KOPT-K1 (cell line): ENCODE results near the gene TMOD1.

ENCODE experiments used
- H3K27ac ChIP-seq: fragments of 200-600 bp; sonication (generic); 2 replicates; pipeline ENCODE4 v1.5.1; 2016; ENCODE audit warnings: antibody characterized with exemption, mild to moderate bottlenecking, low read depth, low read length; ENCODE audit not compliant: poor library complexity, severe bottlenecking
- H3K36me3 ChIP-seq: fragments of 200-600 bp; sonication (generic); 2 replicates; pipeline ENCODE4 v1.5.1; 2017; ENCODE audit warnings: antibody characterized with exemption, mild to moderate bottlenecking, low read length, moderate library complexity; ENCODE audit not compliant: insufficient read depth
- H3K9me3 ChIP-seq: fragments of 200-600 bp; sonication (generic); 2 replicates; pipeline ENCODE4 v1.5.1; 2017; ENCODE audit warnings: antibody characterized with exemption, low read length, mild to moderate bottlenecking; ENCODE audit not compliant: insufficient read depth, poor library complexity, severe bottlenecking

Gene TMOD1

DNA sequence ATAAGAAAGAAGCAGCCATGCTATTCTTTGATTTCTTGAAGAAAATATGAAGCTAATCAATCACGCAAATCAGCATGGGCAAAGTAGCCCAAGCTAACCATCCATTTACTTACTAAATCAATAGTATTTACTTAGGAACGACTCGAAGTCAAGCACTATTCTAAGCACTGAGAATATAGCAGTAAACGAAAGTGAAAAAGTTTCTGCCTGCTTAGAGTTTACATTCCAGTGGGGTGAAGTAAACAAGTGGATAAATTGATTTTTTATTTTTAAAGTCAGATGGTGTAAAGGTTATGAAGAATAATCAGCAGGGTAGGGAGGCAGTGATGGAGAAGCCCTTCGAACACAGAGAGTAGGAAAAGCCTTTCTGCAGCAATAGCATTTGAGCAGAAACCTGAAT, 126.2 kb downstream of the TMOD1 start:
- no peaks in the 10 kb centered on the region for H3K9me3 ChIP-seq
- no peak overlapping the region for H3K27ac ChIP-seq
- H3K36me3 ChIP-seq = peaks cover 45% of the 10 kb centered on the region

DNA sequence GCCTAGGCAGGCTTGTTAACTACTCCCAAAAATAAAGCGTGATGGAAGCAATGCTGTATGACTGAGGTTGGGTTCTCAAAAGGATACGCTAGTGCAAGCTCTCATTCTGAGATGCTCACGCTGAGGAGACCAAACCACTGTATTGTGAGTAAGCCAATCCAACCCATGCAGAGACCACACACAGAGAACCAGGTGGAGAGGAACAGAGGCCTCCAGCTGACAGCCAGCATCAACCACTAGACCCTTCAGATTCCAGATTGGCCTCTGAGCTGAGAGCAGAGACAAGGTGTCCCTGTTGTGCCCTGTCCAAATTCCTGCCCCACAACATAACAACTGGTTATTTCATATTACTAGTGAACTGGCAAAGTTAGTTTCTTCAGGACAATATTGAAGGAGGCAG, 127.2 kb downstream of the TMOD1 start:
- Histone ChIP-seq H3K9me3 (no peaks in the 10 kb centered on the region), H3K36me3 (peaks cover 36% of the 10 kb centered on the region), H3K27ac (no peak overlapping the region)

- no peak overlapping the region for H3K27ac ChIP-seq
- peaks cover 31% of the 10 kb centered on the region for H3K36me3 ChIP-seq
Observed at GRCh38 chr9:97629156-97629555, 127.7 kb downstream of the TMOD1 start.

GRCh38 chr9:97630591-97630990, 129.1 kb downstream of the TMOD1 start:
- Histone ChIP-seq H3K9me3 (no peaks in the 10 kb centered on the region), H3K36me3 (peaks cover 19% of the 10 kb centered on the region), H3K27ac (no peak overlapping the region)

More at GRCh38 chr9:97629156-97629555, 127.7 kb downstream of the TMOD1 start:
- no peaks in the 10 kb centered on the region for H3K9me3 ChIP-seq

DNA sequence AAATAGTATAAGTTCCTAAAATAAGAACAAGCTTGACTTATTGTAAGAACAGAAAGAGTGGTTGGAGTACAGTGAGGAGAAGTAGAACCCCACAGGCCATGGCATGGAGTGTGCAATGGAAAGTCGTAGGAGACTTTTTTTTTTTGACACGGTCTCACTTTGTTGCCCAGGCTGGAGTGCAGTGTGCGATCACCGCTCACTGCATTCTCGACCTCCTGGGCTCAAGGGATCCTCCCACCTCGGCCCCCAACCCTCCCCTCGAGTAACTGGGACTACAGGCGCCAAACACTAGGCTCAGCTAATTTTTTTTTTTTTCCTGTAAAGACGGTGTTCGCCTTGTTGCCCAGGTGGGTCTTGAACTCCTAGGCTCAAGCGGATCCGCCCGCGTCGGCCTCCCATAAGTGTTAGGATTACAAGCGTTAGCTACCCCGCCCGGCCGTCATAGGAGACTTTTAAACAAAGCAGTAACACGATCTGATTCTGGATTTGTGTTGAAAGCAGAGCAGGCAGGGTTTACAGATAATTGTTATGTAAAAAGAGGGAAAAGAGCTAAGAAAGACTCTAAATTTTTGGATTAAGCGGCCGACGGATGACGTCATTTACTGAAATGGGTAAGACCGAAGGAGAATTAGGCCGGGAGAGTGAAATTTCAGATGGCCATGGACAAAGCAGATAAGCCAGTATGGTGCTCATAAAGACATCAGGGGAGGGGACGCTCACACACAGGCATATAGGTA, 130.9 kb downstream of the TMOD1 start:
- peaks cover 16% of the 10 kb centered on the region for H3K36me3 ChIP-seq
- H3K27ac ChIP-seq = peak overlapping the region; percentile 87
- H3K9me3 ChIP-seq = no peaks in the 10 kb centered on the region

GRCh38 chr9:97632985-97633858, 131.8 kb downstream of the TMOD1 start, which contains the start of the genes NCBP1 and TSTD2:
NCBP1 (plus strand) TSS chr9:97633821; CDS start chr9:97633882, 61 bp downstream.
TSTD2 (minus strand) TSS chr9:97633368; CDS start chr9:97627562, 5,806 bp downstream.
- peak within 1 kb of the TSS; percentile 87 for H3K27ac ChIP-seq
- H3K9me3 ChIP-seq = no peaks in the 10 kb centered on the region
- peaks cover 16% of the 10 kb centered on the region for H3K36me3 ChIP-seq

DNA sequence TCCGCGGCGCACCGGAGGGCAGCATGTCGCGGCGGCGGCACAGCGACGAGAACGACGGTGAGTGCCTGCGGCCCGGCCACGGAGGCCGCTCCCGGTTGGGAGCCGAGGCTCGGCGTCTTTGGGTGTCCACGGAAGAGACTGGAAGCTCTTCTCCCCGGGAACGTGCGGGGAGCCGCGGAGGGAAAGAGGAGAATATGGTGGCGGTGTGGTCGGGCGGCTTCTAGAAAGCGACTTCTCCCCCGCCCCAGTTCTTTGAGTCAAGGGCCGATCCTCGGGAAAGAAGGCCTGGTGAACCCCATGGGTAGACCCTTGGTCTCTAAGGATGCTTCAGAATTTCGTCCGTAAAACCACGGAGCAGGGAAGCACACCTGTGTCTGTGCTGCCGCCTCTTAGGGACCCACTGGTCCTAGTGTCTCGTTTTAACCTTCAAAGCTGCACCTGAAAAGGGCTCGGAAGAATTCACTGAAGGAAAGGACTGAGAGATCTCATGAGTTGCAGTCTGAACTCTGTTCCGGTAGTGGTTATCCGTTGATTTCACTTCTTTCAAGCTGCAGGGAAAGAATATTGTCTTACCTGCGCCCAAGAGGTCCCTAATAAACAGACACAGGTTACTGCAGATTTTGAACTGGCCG, 132.5 kb downstream of the TMOD1 start:
- peaks cover 23% of the 10 kb centered on the region for H3K36me3 ChIP-seq
- H3K9me3 ChIP-seq = no peaks in the 10 kb centered on the region
- peak overlapping the region; percentile 87 for H3K27ac ChIP-seq

DNA sequence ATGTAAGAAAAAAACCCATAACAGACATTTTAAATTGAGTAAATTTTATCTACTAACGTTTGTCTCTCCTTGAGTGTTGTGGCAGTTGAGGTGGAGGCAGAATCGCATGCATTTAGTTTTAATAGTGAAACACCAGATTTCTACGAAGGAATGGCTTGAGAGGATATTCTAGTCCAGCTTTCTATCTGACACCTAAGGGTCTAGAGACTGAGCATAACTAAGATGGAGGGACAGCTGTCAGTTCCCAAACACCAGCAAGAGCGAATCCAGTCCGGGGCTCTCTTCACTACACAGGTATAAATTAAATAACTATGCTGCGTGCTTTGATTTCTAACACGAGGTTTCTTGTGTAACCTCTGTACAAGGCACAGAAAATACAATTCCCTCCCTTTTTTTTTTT, 133.6 kb downstream of the TMOD1 start:
- Histone ChIP-seq H3K27ac (peak overlapping the region; percentile 87), H3K36me3 (peaks cover 32% of the 10 kb centered on the region), H3K9me3 (no peaks in the 10 kb centered on the region)

- H3K9me3 ChIP-seq = no peaks in the 10 kb centered on the region
- peaks cover 50% of the 10 kb centered on the region for H3K36me3 ChIP-seq
- H3K27ac ChIP-seq = no peak overlapping the region
Observed at GRCh38 chr9:97636903-97637302, 135.4 kb downstream of the TMOD1 start.

GRCh38 chr9:97638666-97639065, 137.2 kb downstream of the TMOD1 start:
- peaks cover 68% of the 10 kb centered on the region for H3K36me3 ChIP-seq
- no peaks in the 10 kb centered on the region for H3K9me3 ChIP-seq
- no peak overlapping the region for H3K27ac ChIP-seq

GRCh38 chr9:97640325-97640724, 138.9 kb downstream of the TMOD1 start:
- peaks cover 85% of the 10 kb centered on the region for H3K36me3 ChIP-seq
- no peaks in the 10 kb centered on the region for H3K9me3 ChIP-seq
- H3K27ac ChIP-seq = no peak overlapping the region

DNA sequence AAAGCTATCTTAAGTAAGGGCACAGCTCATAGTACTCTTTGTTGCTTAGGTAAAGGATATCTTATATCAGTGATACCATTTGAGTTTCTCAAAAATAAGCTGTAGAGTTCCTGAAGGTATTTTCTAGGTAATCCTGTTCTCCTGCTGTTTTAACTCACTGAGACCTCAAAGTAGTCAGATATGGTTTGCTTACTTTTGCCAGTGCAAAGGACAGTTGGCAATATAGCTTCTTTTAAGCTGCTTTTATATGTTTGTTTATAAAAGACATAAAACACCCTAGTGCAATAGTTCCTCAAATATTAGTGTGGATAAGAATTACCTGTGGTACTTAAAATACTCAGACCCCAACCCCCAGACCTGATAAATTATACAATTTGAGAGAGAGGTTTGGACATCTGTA, 144.3 kb downstream of the TMOD1 start:
- no peak overlapping the region for H3K27ac ChIP-seq
- H3K9me3 ChIP-seq = no peaks in the 10 kb centered on the region
- H3K36me3 ChIP-seq = peaks cover 97% of the 10 kb centered on the region

DNA sequence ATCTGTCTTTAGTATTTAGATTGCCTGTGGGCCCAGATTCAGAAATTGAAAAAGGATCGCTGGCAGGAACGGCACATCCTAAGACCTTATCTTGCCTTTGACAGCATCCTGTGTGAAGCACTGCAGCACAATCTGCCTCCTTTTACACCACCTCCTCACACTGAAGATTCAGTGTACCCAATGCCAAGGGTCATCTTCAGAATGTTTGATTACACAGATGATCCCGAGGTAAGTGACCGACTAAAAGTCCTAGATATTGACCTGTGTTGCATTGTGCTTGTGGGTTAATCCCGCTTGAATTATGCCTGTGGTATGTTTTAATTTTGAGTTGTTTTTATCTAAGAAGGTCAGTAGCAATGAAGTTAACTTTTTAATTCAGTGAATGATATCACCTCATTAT, 146.5 kb downstream of the TMOD1 start:
- H3K27ac ChIP-seq = no peak overlapping the region
- H3K9me3 ChIP-seq = no peaks in the 10 kb centered on the region
- H3K36me3 ChIP-seq = peaks cover 97% of the 10 kb centered on the region
